ENCODE data around the gene CTAGE4.

DNA sequence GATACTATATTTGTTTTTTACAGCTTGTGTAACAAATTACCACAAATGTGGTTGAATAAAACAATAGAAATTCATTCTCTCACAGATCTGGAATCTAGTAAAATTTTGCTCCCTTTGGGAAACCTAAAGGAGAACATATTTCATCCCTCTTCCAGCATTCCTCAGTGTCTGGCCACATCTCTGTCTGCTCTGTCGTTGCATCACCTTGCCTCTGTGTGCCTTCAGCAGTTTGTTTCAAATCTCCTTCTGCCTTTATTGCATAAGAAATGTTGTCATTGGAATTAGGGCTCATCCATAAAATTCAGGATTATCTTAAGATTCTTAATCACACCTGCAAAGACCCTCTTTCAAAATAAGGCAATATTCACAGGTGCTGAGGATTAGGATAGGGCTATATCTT, 45.8 kb upstream of the CTAGE4 start:
- TF ChIP-seq CTCF (IDR thresholded peaks at IDR 0.05; ENCODE audit: insufficient read depth, low read length) = no peak
- no peak for TF ChIP-seq SPI1 (IDR thresholded peaks at IDR 0.05; ENCODE audit: borderline replicate concordance, low read depth)
